ENCODE data around the gene IL20RB.
"Not testable (repeated sequence)": the region's sequence is repeated elsewhere in the genome, so short reads cannot be mapped to it uniquely, and the experiment has no call there.

Gene IL20RB

DNA sequence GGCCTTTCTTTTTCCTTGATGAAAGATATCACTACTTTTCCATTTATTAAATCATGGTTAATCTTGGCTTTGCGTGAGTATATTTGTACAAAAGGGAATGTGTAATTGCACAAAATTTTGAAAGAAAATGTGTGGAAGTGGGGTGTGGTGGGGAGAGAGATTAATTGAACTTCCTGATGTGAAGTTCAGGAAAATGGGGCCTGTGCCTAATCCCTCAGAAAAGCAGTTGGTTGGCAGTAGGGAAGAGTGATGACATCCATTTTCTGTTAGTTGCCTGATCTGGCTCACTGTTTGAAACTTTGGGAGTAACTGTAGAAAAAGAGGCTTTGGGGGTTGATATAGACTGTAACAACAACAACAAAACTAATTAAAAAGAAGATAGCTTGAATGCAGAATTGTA, 10.8 kb upstream of the IL20RB start:
- no peak for DNase-seq (ENCODE audit: low read depth)

DNA sequence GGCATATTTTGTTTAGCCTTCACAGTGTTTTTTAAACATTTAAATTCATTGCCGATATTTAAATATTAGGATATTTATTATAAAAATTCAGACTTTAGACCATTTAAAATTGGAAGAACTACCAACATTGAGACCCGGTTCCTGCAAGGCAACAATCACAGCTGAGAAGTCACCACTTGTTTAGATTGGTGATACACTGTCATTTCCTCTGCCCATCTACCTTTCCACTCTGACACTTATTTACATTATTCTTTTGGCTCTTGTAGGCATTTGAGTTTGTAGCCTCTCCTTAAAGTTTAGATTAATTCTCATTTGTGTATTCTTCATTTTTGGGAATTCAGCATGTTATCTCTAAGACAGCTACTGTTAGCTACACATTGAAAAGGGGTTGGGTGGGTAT, 10.3 kb upstream of the IL20RB start:
- no peak for DNase-seq (ENCODE audit: low read depth)

DNA sequence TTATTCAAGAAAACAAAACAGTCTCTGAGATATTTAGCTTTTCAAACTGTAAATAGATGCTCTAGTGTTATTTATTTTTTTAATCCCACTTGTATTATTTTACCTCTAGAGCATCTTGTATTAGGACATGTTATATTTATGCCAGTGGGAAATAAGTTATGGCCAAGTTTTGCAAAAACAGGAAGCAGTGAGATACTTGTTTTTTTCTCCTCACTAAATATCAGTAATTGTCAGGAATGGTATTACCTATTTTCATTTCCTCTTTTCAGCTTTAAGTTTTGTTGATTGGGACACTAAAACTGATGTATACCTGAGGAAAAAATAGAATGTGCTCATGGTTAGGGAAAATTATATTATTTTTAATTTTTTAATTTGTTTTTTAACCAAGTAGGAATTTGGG, 8.6 kb upstream of the IL20RB start:
- DNase-seq (ENCODE audit: low read depth) = no peak

DNA sequence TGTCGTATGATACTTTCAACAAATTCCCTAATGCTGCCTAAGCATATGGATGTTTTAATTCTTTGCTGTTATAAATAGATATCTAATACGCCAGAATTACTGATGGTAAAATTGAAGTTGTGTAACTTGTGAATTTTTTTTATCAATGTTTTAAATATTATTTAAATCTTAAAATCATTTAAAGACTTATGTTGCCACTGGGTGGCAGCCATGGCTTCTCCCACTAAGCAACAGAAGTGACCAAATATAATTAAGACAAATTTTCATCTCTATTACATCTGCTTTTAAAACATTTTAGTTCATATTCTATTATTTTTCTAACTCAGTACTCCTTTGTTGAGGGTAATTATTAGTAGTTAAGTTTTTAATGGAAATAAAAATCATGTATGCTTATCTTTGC, 8.1 kb upstream of the IL20RB start:
- no peak for DNase-seq (ENCODE audit: low read depth)

DNA sequence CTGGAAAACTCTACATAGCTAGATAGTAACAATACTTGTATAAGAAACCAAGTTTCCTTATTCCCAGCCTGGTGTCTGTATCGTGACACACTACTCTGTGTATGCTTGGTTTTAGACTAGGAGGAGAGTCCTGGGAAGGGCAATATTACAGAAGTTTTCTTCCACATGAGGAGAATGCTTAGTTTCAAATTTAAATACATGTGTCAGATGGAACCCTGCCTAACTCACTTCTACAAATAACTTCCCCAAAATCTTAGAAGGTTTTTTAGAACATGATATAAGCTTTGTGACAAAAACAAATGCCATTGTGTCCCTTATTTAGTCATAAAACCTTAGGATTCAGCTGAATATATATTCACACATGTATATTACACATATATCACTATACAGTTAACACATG, 7.2 kb upstream of the IL20RB start:
- DNase-seq (ENCODE audit: low read depth) = no peak

DNA sequence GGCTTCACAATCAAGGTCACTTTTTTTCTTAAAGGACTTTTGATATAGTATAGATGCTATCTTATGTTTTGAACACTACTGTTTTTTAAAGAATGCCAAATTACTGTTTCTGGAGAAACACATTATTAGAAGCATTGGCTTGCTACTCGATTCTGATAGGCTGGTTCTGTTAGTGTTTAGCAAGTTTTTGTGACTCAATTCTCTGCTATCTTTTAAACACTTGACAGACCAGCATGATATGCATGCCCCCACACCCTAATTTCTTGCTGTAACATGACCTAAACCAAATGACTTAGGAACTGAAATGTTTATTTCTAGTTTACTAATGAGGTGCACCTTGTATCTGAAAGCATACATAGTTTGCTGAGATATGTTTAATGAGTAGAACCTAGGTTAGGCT, 5.5 kb upstream of the IL20RB start:
- DNase-seq (ENCODE audit: low read depth) = no peak

DNA sequence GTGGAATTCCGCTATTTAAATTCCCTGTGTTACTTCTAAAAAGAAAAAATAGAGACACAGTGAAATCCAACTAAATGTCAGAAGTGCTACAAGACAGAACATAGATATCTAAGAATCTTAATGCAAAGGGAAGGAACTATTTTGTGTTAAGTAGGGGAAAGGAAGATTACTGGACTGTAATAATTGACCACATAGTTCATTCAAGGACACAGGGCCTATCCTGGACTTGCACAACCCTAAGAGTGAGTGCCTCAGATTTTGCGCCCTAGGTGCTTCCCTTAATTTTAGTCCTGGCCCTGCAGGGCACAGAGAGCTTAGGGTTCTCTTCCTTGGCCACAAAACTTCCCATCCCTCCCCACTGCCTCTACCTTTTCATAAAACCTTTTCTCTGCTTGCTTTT, 3.5 kb upstream of the IL20RB start:
- no peak for DNase-seq (ENCODE audit: low read depth)

DNA sequence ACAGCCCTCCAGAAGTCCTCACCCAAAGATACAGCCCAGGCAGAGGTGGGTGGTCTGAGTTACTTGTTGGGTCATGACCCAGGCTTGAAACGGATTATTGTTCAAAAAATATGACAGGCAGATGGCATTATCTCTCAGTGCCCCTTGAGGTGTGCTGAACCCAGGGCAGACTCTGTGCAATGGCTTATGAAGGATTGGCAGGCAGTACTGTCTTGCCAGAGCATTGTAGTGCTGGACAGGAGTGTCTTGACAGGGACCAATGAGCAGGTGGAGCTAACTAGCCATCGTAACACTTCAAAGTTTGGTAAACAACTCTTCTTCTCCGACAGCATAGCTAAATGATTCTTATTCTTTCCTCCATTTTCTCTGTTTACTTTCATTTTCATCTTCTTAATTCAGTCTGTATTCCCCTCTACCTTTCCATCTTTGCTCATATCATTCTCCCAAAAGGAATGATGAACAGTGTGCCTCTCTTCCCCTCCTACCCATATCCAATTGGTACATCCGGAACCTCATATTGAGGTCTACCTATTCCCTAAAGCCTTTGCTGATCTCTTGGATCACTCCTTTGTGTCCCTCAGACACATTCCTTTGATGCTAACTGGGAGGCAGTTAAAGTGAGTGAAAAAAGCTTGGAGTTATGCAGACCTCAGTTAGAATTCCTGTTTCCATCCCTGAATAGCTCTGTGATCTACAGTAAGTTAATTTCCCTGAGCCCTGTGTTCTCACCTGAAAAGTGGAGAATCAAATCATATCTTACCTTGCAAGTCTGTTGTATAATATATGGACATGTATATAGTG, 2.6 kb upstream of the IL20RB start:
- no peak for DNase-seq (ENCODE audit: low read depth)

DNA sequence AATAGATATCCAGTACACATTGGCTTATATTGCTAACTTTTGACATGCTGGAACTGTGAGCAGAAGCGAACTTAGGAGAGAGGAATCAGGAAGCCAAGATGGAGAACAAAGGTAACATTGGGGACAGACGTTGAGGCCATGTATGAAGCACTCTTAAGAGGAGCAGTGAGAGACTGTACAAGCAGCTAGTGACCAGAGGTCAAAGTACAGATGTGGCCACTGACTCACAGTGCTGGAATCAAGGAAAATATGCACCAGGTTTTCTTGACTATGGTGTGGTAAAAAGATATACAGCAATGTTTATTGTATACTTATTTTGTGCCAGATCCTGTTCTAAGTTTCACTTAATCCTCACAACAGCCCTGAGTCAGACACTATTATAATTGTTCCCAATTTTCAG, 2.0 kb upstream of the IL20RB start:
- peak; percentile 68 for DNase-seq (ENCODE audit: low read depth)

DNA sequence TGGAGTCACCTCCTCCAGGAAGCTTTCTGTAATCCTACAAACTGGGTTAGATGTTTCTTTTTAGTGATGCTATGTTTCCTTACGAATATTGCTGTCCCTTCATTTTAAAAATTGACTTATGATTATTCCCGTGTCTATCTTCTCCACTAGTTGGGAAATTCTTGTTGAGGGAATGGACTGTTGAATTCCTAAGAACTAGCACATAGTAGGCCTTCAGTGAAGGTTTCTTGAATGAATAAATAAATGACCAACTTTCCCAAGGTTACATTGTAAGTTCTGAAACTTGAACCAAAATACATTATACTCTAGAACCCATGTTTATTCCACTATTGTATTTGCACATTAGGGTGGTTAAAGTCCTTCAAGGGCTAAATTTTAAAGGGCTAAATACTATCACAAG, 812 bp upstream of the IL20RB start:
- no peak for DNase-seq (ENCODE audit: low read depth)

DNA sequence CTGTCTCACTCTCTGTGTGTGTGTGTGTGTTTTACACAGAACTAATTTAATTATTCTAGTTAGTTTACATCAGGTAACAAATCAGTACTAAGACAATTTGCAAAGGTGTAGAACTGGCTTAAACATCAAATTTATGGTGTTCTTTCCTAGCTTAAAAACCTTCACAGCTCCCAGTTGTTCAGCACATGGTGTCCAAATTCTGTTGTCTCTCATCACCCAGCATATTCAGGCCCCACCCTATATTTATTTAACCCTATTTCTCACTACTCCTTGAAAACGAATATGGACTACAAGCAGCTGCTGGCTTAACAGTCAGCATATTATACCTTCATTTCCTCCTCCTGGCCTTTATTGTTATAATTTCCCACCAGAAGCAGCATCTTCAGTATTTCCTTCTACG, 1.2 kb downstream of the IL20RB start:
- DNase-seq (ENCODE audit: low read depth) = no peak

DNA sequence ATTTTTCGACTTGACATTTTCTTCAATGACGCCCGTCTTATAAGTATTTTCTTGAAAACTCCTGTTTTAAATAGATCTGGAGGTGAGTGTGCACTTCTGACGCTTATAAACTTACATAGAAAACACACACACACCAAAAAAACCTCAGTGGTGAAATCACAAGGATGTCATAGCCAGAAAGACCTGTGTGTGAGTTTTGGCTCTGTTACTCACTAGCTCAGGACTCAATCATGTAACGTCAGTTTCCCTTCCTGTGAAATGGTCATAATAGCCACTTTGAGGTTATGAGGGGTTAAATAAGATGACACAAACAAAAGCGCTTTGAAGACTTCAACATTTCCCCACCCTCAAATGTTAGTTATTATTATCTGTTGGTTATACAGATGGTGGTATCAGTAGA, 1.8 kb downstream of the IL20RB start:
- DNase-seq (ENCODE audit: low read depth) = no peak

DNA sequence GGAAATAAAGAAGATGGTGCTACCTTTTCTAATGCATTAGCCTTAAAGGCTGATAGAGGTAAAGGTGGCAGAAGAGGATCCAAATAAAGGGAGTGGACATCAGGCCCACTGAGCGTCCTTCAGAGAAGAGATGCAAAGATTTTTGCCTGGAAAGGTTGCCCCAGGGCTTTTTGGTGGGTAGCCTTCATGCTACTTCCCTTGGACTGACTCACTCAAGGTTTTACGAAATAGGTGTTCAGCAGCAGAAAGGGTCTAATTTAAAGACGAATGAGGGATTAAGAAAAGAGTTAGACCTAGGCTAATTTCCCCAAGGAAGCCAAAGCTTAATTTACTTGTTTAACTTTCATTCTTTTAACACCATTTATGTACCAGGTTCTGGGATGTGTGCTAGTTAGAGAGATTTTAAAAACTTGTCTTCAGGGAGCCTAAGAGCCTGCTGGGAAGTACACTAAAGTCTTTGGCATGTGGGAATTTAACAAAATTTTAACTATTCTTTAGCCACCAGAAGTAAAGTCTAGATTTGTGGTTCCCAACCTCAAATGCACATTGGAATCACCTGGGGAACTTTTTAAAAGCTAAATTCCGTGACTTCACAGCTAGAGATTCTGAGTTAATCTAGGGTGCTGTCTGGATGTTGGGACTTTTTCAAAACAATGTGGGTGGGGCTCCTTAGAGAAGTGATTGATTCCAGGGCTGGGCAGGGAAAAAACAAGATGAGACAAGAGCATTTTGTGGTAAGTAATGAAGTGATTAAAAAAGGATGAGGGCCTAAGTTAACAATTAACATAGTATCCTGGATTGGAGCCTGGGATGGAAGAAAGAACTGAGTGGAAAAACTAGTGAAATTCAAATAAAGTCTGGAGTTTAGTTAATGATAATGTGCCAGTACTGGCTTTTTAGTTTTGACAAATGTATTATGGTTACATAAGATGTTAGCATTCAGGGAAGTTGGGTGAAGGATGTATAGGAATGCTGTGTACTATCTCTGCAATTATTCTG, 3.4 kb downstream of the IL20RB start:
- DNase-seq (ENCODE audit: low read depth) = no peak

DNA sequence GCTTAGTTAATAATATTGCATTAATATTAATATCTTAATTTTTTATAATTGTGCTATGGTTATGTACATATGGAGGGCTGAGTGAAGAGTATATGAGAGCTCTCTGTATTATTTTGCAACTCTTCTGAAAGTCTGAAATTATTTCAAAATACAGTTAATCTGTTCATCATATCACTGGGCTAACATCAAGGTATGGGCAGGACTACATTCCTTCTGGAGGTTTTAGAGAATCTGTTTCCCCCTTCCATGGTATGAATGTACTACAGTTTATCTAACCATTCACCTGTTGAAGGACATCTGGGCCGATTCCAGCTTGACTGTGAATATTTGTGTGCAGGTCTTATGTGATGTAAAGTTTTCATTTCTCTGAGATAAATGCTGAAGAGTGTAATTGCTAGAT, 5.1 kb downstream of the IL20RB start:
- DNase-seq (ENCODE audit: low read depth) = no peak

DNA sequence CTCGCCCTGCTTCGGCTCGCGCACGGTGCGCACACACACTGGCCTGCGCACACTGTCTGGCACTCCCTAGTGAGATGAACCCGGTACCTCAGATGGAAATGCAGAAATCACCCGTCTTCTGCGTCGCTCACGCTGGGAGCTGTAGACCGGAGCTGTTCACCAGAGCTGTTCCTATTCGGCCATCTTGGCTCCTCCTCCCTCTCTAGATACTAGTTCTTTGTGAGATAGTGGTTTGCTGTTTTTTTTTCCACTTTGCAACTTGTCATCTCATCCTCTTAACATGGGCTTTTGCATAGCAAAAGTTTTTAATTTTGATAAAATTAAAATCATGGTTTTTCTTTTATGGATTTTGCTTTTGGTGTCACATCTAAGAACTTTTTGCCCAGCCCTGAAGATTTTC, 11.8 kb downstream of the IL20RB start:
- DNase-seq (ENCODE audit: low read depth) = not testable (repeated sequence)

DNA sequence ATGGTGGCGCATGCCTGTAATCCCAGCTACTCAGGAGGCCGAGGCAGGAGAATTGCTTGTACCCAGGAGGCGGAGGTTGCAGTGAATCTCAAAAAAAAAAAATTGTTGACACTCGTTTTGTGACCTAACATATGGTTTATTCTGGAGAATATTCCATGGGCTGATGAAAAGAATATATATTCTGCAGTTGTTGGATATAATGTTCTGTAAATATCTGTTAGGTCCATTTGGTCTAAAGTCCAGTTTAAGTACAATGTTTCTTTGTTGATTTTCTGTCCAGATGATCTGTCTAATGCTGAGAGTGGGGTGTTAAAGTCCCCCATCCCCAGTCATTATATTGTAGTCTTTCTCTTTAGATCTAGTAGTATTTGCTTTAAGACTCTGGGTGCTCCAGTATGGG, 15.6 kb downstream of the IL20RB start:
- no peak for DNase-seq (ENCODE audit: low read depth)

DNA sequence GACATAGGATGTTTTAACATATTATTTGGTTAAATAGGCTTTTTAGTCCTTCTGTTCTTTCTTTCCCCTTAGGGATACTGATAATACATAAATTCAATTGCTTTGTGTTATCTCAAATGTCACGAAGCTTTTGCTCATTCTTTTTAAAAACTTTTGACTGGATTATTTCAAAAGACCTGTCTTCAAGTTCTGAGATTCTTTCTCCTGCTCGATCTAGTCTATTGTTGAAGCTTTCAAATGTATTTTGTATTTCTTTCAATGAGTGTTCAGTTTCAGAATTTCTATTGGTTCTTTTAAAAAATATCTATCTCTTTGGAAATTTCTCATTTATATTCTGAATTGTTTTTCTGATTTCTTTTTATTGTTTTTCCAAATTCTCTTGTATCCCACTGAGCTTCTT, 16.9 kb downstream of the IL20RB start:
- no peak for DNase-seq (ENCODE audit: low read depth)

DNA sequence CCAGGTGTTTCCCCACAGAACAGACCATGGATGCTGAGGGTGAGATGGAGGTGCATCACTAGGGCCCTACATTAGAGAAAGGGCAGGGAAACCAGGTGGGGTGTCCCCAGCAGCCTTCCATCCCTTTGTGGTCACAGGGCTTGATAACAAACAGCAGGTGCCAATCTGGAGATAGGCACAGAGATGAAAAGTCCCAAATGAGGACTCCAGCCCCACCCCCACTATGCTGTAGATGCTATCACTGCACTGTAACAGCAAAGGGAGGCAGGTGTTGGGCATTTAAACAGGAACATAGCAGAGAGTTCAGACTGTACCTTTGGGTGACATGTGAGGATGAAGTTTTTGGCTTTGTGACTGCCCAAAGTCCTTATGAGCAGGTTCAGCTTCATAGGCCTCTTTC, 21.4 kb downstream of the IL20RB start:
- DNase-seq (ENCODE audit: low read depth) = no peak

DNA sequence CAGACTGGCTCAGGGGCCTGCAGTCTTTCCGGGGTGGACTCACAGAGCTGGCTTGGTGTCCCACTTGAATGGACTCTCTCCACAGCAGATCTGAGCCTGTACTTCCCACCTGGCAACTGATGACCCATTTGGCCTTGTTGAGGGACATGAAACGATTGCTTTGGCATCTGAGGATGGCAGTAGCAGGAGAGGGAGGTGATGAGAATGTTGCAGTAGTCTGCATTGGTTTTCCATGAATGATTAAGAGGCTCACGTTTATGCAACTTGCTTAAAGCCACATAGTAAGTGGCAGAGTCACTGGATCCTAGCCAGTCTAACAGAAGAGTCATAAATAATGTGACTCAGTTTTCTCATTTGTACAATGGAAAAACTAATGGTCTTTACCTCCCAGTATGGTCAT, 21.9 kb downstream of the IL20RB start:
- no peak for DNase-seq (ENCODE audit: low read depth)

DNA sequence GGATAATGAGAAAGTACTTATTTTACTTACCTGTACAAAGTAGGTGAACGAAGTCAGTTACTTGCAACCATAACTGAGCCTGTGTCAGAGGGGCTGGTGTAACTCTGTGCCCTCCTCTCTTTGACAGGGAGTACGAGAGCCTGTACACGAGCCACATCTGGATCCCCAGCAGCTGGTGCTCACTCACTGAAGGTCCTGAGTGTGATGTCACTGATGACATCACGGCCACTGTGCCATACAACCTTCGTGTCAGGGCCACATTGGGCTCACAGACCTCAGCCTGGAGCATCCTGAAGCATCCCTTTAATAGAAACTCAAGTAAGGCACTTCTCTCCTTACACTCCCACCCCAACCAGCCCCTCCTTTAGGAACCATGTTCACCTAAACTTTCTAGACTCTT, 24.2 kb downstream of the IL20RB start:
- no peak for DNase-seq (ENCODE audit: low read depth)

DNA sequence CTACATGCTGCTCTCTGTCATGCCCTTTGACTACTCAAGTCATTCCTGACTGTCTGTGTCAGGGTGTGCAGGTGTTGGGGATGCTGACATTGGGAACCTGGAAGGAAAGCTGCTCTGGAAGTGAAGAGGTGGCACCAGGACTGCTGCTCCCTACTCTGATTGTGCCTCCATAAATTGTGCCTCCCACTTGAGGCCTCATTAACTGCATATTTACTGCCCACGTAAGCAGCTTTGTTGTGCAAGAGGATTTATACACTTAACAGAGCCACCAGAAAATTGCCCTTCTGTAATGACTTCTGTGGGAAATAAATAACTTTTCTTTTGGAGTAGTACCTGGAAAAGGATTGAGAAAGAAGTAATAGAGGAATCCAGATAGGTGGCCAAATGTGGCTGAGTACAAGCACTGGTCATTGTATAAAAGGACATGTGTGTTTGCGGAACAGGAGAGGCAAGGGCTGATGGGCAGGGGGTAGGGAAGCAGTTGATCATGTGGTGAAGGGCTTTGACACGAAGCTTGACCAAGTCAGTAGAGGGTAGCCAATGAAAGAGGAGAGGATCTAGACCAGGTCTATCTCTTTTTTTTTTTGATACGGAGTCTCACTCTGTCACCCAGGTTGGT, 24.8 kb downstream of the IL20RB start:
- no peak for DNase-seq (ENCODE audit: low read depth)

DNA sequence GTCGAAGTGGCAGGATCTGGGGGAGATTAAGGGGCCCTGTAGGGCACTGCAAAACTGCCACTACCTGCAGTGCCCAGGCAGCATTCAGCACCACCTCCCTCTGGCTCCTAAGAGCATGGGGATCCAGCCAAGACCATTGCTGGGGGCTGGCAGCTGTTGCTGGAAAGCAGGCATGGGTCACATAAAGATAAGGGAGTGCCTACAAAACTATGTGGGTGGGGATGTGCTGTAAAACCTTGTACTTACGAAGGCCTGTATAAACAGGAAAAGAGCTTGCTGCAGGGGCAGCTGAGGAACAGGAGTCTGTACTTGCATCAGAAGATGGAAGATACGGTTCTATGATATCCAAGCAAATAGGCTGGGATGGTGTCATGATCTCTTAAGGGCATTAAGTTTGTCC, 27.1 kb downstream of the IL20RB start:
- no peak for DNase-seq (ENCODE audit: low read depth)

All from HS-27A (cell line).